ENCODE data around the gene MLLT11.
A peak's percentile ranks its signal among the peaks of the same experiment; 100 is the strongest.

MLLT11 gene

DNA sequence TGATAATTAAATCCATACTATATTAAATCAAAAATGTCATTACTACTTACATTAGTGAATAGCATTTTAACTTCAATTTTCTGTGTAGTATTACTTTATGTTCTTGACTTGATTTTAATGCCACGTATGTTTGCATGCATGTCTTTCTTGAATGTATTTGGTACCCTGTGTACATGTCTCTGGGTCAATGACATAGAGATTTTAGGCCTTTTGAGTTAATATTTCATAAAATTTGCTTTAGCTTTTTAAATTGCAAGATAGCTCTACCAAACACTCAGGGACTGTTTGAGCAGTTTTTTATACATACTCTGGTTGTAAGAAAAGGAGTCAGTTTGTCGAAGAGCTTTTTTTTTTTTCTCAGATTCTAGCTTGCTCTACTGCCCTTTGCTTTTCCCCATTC, 1.5 kb downstream of the MLLT11 start:
- peak overlapping the region; percentile 90 for H3K9ac ChIP-seq (ENCODE audit: low read depth, low read length, poor library complexity, severe bottlenecking)
- TF ChIP-seq, protein P1, sequence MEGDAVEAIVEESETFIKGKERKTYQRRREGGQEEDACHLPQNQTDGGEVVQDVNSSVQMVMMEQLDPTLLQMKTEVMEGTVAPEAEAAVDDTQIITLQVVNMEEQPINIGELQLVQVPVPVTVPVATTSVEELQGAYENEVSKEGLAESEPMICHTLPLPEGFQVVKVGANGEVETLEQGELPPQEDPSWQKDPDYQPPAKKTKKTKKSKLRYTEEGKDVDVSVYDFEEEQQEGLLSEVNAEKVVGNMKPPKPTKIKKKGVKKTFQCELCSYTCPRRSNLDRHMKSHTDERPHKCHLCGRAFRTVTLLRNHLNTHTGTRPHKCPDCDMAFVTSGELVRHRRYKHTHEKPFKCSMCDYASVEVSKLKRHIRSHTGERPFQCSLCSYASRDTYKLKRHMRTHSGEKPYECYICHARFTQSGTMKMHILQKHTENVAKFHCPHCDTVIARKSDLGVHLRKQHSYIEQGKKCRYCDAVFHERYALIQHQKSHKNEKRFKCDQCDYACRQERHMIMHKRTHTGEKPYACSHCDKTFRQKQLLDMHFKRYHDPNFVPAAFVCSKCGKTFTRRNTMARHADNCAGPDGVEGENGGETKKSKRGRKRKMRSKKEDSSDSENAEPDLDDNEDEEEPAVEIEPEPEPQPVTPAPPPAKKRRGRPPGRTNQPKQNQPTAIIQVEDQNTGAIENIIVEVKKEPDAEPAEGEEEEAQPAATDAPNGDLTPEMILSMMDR (conservative IDR thresholded peaks at IDR 0.05; ENCODE audit: low read length), result no peak
- TF ChIP-seq EZH2phosphoT487 (IDR thresholded peaks at IDR 0.05; ENCODE audit: borderline replicate concordance), result no peak
- H3K36me3 ChIP-seq (ENCODE audit: insufficient read depth, low read length), result no peaks in the 10 kb centered on the region; the same call in 1 of the 2 replicates
- peaks cover 58% of the 10 kb centered on the region for H3K4me1 ChIP-seq (ENCODE audit: insufficient read depth, low read length, poor library complexity, severe bottlenecking)
- peaks cover 99% of the 10 kb centered on the region for H3K79me2 ChIP-seq (ENCODE audit: insufficient read depth, low read length)
- H3F3A ChIP-seq (ENCODE audit: low read depth), result no peaks in the 10 kb centered on the region
- H3K27me3 ChIP-seq (ENCODE audit: insufficient read depth, low read length, poor library complexity, severe bottlenecking), result no peaks in the 10 kb centered on the region
- H2AFZ ChIP-seq (ENCODE audit: low read length), result no peak overlapping the region
- H4K20me1 ChIP-seq (ENCODE audit: insufficient read depth, low read length, poor library complexity, severe bottlenecking), result peaks cover 30% of the 10 kb centered on the region
- peak overlapping the region; percentile 93 for H3K4me2 ChIP-seq (ENCODE audit: low read depth, low read length, poor library complexity, severe bottlenecking)
- no peaks in the 10 kb centered on the region for H3K9me2 ChIP-seq (replicated peaks; ENCODE audit: low read depth, low read length)
- peak overlapping the region; percentile 79 for H3K4me3 ChIP-seq (ENCODE audit: low read length, poor library complexity, severe bottlenecking)
- H3K9me3 ChIP-seq (ENCODE audit: insufficient read depth, low read depth, low read length), result no peaks in the 10 kb centered on the region

- peak overlapping the region; percentile 93 for H3K4me2 ChIP-seq (ENCODE audit: low read depth, low read length, poor library complexity, severe bottlenecking)
- TF ChIP-seq, protein P1 (conservative IDR thresholded peaks at IDR 0.05; ENCODE audit: low read length), result no peak
- no peak for TF ChIP-seq EZH2phosphoT487 (IDR thresholded peaks at IDR 0.05; ENCODE audit: borderline replicate concordance)
- no peaks in the 10 kb centered on the region for H3K9me2 ChIP-seq (replicated peaks; ENCODE audit: low read depth, low read length)
- no peak overlapping the region for H2AFZ ChIP-seq (ENCODE audit: low read length)
- H3K9ac ChIP-seq (ENCODE audit: low read depth, low read length, poor library complexity, severe bottlenecking), result peak overlapping the region; percentile 90
- H3K79me2 ChIP-seq (ENCODE audit: insufficient read depth, low read length), result peaks cover 97% of the 10 kb centered on the region
- H3F3A ChIP-seq (ENCODE audit: low read depth), result peaks cover 5% of the 10 kb centered on the region; the same call in 1 of the 2 replicates
- no peaks in the 10 kb centered on the region for H3K27me3 ChIP-seq (ENCODE audit: insufficient read depth, low read length, poor library complexity, severe bottlenecking)
- peaks cover 49% of the 10 kb centered on the region for H3K4me1 ChIP-seq (ENCODE audit: insufficient read depth, low read length, poor library complexity, severe bottlenecking)
- peaks cover 6% of the 10 kb centered on the region; the same call in 1 of the 2 replicates for H3K36me3 ChIP-seq (ENCODE audit: insufficient read depth, low read length)
- H3K9me3 ChIP-seq (ENCODE audit: insufficient read depth, low read depth, low read length), result no peaks in the 10 kb centered on the region
- H4K20me1 ChIP-seq (ENCODE audit: insufficient read depth, low read length, poor library complexity, severe bottlenecking), result peaks cover 24% of the 10 kb centered on the region
- H3K4me3 ChIP-seq (ENCODE audit: low read length, poor library complexity, severe bottlenecking), result peak overlapping the region; percentile 79
Observed at GRCh38 chr1:151062741-151063371, 2.7 kb downstream of the MLLT11 start.

GRCh38 chr1:151065089-151065645, 5.0 kb downstream of the MLLT11 start:
- peak overlapping the region; percentile 83 for H3K4me2 ChIP-seq (ENCODE audit: low read depth, low read length, poor library complexity, severe bottlenecking)

More at GRCh38 chr1:151065089-151065645, 5.0 kb downstream of the MLLT11 start:
- Histone ChIP-seq H3K4me1 (ENCODE audit: insufficient read depth, low read length, poor library complexity, severe bottlenecking) (peaks cover 59% of the 10 kb centered on the region), H3K9me3 (ENCODE audit: insufficient read depth, low read depth, low read length) (no peaks in the 10 kb centered on the region), H3K9me2 (replicated peaks; ENCODE audit: low read depth, low read length) (no peaks in the 10 kb centered on the region), H3K79me2 (ENCODE audit: insufficient read depth, low read length) (peaks cover 96% of the 10 kb centered on the region), H3F3A (ENCODE audit: low read depth) (peaks cover 7% of the 10 kb centered on the region; the same call in 1 of the 2 replicates), H3K9ac (ENCODE audit: low read depth, low read length, poor library complexity, severe bottlenecking) (peak overlapping the region; percentile 46), H3K4me3 (ENCODE audit: low read length, poor library complexity, severe bottlenecking) (peak overlapping the region; percentile 53), H2AFZ (ENCODE audit: low read length) (no peak overlapping the region), H3K36me3 (ENCODE audit: insufficient read depth, low read length) (peaks cover 12% of the 10 kb centered on the region), H4K20me1 (ENCODE audit: insufficient read depth, low read length, poor library complexity, severe bottlenecking) (peaks cover 10% of the 10 kb centered on the region), H3K27me3 (ENCODE audit: insufficient read depth, low read length, poor library complexity, severe bottlenecking) (no peaks in the 10 kb centered on the region)
- no peak for TF ChIP-seq EZH2phosphoT487 (IDR thresholded peaks at IDR 0.05; ENCODE audit: borderline replicate concordance)
- TF ChIP-seq, protein P1 (conservative IDR thresholded peaks at IDR 0.05; ENCODE audit: low read length), result no peak
